Stimulated activated naive CD4-positive, alpha-beta T cell treated with Interleukin-2 at 50 U/mL for 16 hours (primary cell): ENCODE data around the gene REEP1.

ENCODE experiments used
- DNase-seq: peaks from one replicate; lab custom pipeline; 2025; lab: John Stamatoyannopoulos, UW

REEP1 gene

GRCh38 chr2:86195808-86196387 is 141.5 kb downstream of the REEP1 start:
- no peak for DNase-seq

GRCh38 chr2:86195055-86195807 is 142.2 kb downstream of the REEP1 start, which contains the start of gene IMMT:
Gene IMMT, minus strand, starts transcription at chr2:86195462. Its CDS starts 80 bp downstream, at chr2:86195382.
- peak; percentile 94 for DNase-seq

- DNase-seq = no peak
Observed at GRCh38 chr2:86194751-86195054, 142.7 kb downstream of the REEP1 start.

- DNase-seq = no peak
Observed at GRCh38 chr2:86193901-86194567, 143.4 kb downstream of the REEP1 start.

- no peak for DNase-seq
Observed at GRCh38 chr2:86189782-86190416, 147.5 kb downstream of the REEP1 start.

GRCh38 chr2:86186431-86186830 is 151.0 kb downstream of the REEP1 start:
- DNase-seq = no peak

- DNase-seq = peak; percentile 2
Observed at GRCh38 chr2:86185517-86186212, 151.8 kb downstream of the REEP1 start.

GRCh38 chr2:86176597-86176996 is 160.8 kb downstream of the REEP1 start:
- no peak for DNase-seq

- no peak for DNase-seq
Observed at GRCh38 chr2:86175828-86176227, 161.6 kb downstream of the REEP1 start.

GRCh38 chr2:86174445-86174844 is 163.0 kb downstream of the REEP1 start:
- DNase-seq = no peak

GRCh38 chr2:86172610-86173009 is 164.8 kb downstream of the REEP1 start:
- no peak for DNase-seq

- DNase-seq = no peak
Observed at GRCh38 chr2:86171295-86171694, 166.1 kb downstream of the REEP1 start.

- DNase-seq = no peak
Observed at GRCh38 chr2:86170449-86170848, 167.0 kb downstream of the REEP1 start.
